Adrenal gland (tissue), 5 donors: Measurements from ENCODE around the gene RSF1.

Experiments used
- CTCF ChIP-seq, 6 experiments: fragments of 450-650 bp in 4 of 6; fragments of 200-600 bp in 2 of 6; sonication (generic) in 1 of 6; IDR thresholded peaks; 1 replicate in 5 of 6; 2 replicates in 1 of 6; pipeline versions ENCODE4 v1.5.1 to v1.8.0; 2016 to 2021; ENCODE audit warnings: antibody characterized with exemption in 6 of 6, mild to moderate bottlenecking in 2 of 6, moderate library complexity in 1 of 6
- POLR2A ChIP-seq, 2 donors: fragments of 450-650 bp; IDR thresholded peaks; one replicate each; pipeline ENCODE4 v1.6.1; 2017; ENCODE audit warnings: antibody characterized with exemption in 2 of 2, mild to moderate bottlenecking in 2 of 2, moderate library complexity in 1 of 2
- donor health status: DM: no; HTN: no; CAD: no.

- TF ChIP-seq CTCF (IDR thresholded peaks at IDR 0.05) (no peak), POLR2A (IDR thresholded peaks at IDR 0.05) (no peak)
These were observed 40.6 kb downstream of the RSF1 start for GRCh38 chr11:77779935-77780334.
